ENCODE data around the gene TLE7. TPM values are rescaled to one million over a fixed set of nuclear protein-coding genes. Genes with fewer than 3 reads are reported as not detected.

The TLE7 gene
- not detected in 2 replicates for total RNA-seq
- not detected in 2 replicates for polyA plus RNA-seq
- not detected in 2 replicates for polyA plus RNA-seq (2012)
- polyA minus RNA-seq (ENCODE audit: low replicate concordance) = not detected in 2 replicates

DNA sequence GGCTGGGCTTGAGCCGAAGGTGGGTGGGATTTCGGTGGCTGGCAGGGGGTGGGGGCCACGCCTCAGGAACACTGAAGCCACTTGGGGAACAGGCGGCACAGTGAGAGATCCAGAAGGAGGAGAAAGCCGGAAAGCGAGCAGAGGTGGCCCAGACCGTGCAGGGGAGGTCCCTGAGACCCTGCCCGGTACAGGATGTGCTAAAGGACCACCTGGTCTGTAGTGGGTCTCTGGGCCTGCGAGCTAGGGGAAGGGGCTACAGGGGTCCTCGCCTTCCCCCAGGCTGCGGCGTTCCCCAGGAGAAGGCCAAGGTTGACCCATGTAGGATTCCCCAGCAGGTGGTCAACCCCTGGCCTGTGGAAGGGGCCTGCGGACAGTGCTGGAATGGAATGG lies at the start of gene TLE7:
TSS of gene TLE7 (minus strand) at position 4 of the 390 bp plus-strand sequence. CDS start 8,730 bp downstream, outside the sequence.
- Histone ChIP-seq H3K4me3 (replicated peaks in 1 of 4; ENCODE audit: control extremely low read depth in 1 of 4, insufficient read depth in 1 of 4, low read depth in 3 of 4, low read length in 4 of 4) (no peak within 1 kb of the TSS), H3K36me3 (ENCODE audit: control insufficient read depth, insufficient read depth, low read length) (no peaks in the 10 kb centered on the region), H3K79me2 (ENCODE audit: control insufficient read depth, insufficient read depth, low read length) (no peaks in the 10 kb centered on the region), H4K20me1 (ENCODE audit: control insufficient read depth, extremely low read depth, insufficient read depth, low read length) (no peaks in the 10 kb centered on the region), H3K9ac (ENCODE audit: insufficient read depth, low read length) (no peak within 1 kb of the TSS), H3K4me2 (ENCODE audit: extremely low read depth, insufficient read depth, low read length) (no peak within 1 kb of the TSS), H3K27me3 (ENCODE audit: control insufficient read depth, insufficient read depth, low read length) (no peaks in the 10 kb centered on the region), H3K9me3 (ENCODE audit: control insufficient read depth, insufficient read depth, low read depth, low read length) (no peaks in the 10 kb centered on the region), H3K4me1 (ENCODE audit: control insufficient read depth, extremely low read depth, insufficient read depth, low read length) (no peaks in the 10 kb centered on the region), H2AFZ (ENCODE audit: low read length) (no peak within 1 kb of the TSS), H3K27ac (ENCODE audit: insufficient read depth, low read length) (no peak within 1 kb of the TSS)
- TF ChIP-seq CTCF (conservative IDR thresholded peaks at IDR 0.05 in 1 of 2, IDR thresholded peaks at IDR 0.05 in 1 of 2; ENCODE audit: low read depth in 1 of 2, low read length in 2 of 2) (no peak), EZH2 (IDR thresholded peaks at IDR 0.05; ENCODE audit: low read length, missing control alignments) (no peak)
- no peak for DNase-seq (ENCODE audit: low read depth in 2 of 2)

DNA sequence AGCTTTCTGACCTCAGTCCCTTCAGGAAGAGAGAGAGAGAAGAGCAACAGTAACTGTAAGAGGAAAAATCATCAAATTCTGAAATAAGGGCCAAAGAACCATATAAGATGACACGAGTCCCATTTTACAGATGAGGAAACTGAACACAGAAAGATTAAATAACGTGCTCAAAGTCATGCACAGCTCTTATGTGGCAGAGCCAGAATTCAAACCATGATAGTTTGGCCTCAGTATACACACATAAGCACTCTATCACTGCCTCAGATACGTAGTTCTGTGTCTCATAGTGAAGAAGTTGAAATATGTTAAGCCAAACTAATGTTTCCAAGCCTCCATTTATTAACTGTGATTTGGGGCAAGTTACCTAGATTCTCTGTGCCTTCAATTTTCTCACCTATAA lies 49.2 kb upstream of the TLE7 start:
- TF ChIP-seq CTCF (conservative IDR thresholded peaks at IDR 0.05 in 1 of 2, IDR thresholded peaks at IDR 0.05 in 1 of 2; ENCODE audit: low read depth in 1 of 2, low read length in 2 of 2) (no peak), EZH2 (IDR thresholded peaks at IDR 0.05; ENCODE audit: low read length, missing control alignments) (no peak)
- H3K9ac ChIP-seq (ENCODE audit: insufficient read depth, low read length) = no peak overlapping the region
- no peaks in the 10 kb centered on the region for H3K27me3 ChIP-seq (ENCODE audit: control insufficient read depth, insufficient read depth, low read length)
- no peak for DNase-seq (ENCODE audit: low read depth in 2 of 2)
- H3K9me3 ChIP-seq (ENCODE audit: control insufficient read depth, insufficient read depth, low read depth, low read length) = no peaks in the 10 kb centered on the region
- H3K4me1 ChIP-seq (ENCODE audit: control insufficient read depth, extremely low read depth, insufficient read depth, low read length) = no peaks in the 10 kb centered on the region
- no peaks in the 10 kb centered on the region for H3K36me3 ChIP-seq (ENCODE audit: control insufficient read depth, insufficient read depth, low read length)
- H4K20me1 ChIP-seq (ENCODE audit: control insufficient read depth, extremely low read depth, insufficient read depth, low read length) = no peaks in the 10 kb centered on the region
- no peaks in the 10 kb centered on the region for H3K79me2 ChIP-seq (ENCODE audit: control insufficient read depth, insufficient read depth, low read length)
- no peak overlapping the region for H3K27ac ChIP-seq (ENCODE audit: insufficient read depth, low read length)
- H3K4me2 ChIP-seq (ENCODE audit: extremely low read depth, insufficient read depth, low read length) = no peak overlapping the region
- no peak overlapping the region for H3K4me3 ChIP-seq (replicated peaks in 1 of 4; ENCODE audit: control extremely low read depth in 1 of 4, insufficient read depth in 1 of 4, low read depth in 3 of 4, low read length in 4 of 4)
- no peak overlapping the region for H2AFZ ChIP-seq (ENCODE audit: low read length)

DNA sequence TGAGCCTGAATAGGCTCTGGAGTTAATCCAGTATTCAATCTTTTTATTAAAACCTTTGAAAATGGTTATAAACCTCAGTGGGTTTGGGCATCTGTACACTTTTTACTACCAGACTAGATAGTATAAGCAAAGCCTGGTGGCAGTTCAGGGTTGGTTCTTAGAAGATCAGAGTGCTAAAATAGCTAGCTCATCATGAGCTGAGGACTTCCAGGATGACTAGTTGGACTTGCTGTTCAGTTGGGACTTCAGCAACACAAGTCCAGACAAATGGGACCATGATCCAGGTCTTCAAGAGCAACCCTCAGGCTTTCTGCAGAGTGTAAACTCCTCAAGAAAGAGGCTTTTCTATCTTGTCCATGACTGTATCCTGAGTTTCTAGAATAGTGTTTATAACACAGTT lies 48.5 kb upstream of the TLE7 start:
- no peak for DNase-seq (ENCODE audit: low read depth in 2 of 2)
- Histone ChIP-seq H3K4me2 (ENCODE audit: extremely low read depth, insufficient read depth, low read length) (no peak overlapping the region), H3K27ac (ENCODE audit: insufficient read depth, low read length) (no peak overlapping the region), H3K9ac (ENCODE audit: insufficient read depth, low read length) (no peak overlapping the region), H3K36me3 (ENCODE audit: control insufficient read depth, insufficient read depth, low read length) (no peaks in the 10 kb centered on the region), H3K9me3 (ENCODE audit: control insufficient read depth, insufficient read depth, low read depth, low read length) (no peaks in the 10 kb centered on the region), H3K27me3 (ENCODE audit: control insufficient read depth, insufficient read depth, low read length) (no peaks in the 10 kb centered on the region), H3K4me3 (replicated peaks in 1 of 4; ENCODE audit: control extremely low read depth in 1 of 4, insufficient read depth in 1 of 4, low read depth in 3 of 4, low read length in 4 of 4) (no peak overlapping the region), H4K20me1 (ENCODE audit: control insufficient read depth, extremely low read depth, insufficient read depth, low read length) (no peaks in the 10 kb centered on the region), H3K4me1 (ENCODE audit: control insufficient read depth, extremely low read depth, insufficient read depth, low read length) (no peaks in the 10 kb centered on the region), H2AFZ (ENCODE audit: low read length) (no peak overlapping the region), H3K79me2 (ENCODE audit: control insufficient read depth, insufficient read depth, low read length) (no peaks in the 10 kb centered on the region)
- no peak for TF ChIP-seq CTCF (conservative IDR thresholded peaks at IDR 0.05 in 1 of 2, IDR thresholded peaks at IDR 0.05 in 1 of 2; ENCODE audit: low read depth in 1 of 2, low read length in 2 of 2)
- TF ChIP-seq EZH2 (IDR thresholded peaks at IDR 0.05; ENCODE audit: low read length, missing control alignments) = no peak
